ENCODE results near the gene EFCAB7.

GRCh38 chr1:63601061-63601460 lies 77.7 kb downstream of the EFCAB7 start:
- TF ChIP-seq ZNF556 (CRISPR knock-in tag; IDR thresholded peaks at IDR 0.05; ENCODE audit: borderline replicate concordance) = no peak
- TF ChIP-seq ZNF776 (CRISPR knock-in tag; IDR thresholded peaks at IDR 0.05) = no peak
- TF ChIP-seq BRF2 (CRISPR knock-in tag; IDR thresholded peaks at IDR 0.05) = no peak
- TF ChIP-seq, protein P1, sequence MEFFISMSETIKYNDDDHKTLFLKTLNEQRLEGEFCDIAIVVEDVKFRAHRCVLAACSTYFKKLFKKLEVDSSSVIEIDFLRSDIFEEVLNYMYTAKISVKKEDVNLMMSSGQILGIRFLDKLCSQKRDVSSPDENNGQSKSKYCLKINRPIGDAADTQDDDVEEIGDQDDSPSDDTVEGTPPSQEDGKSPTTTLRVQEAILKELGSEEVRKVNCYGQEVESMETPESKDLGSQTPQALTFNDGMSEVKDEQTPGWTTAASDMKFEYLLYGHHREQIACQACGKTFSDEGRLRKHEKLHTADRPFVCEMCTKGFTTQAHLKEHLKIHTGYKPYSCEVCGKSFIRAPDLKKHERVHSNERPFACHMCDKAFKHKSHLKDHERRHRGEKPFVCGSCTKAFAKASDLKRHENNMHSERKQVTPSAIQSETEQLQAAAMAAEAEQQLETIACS (CRISPR knock-in tag; IDR thresholded peaks at IDR 0.05) = no peak
- no peak for TF ChIP-seq ZBTB33 (CRISPR knock-in tag; IDR thresholded peaks at IDR 0.05)
- no peak for TF ChIP-seq ATF3 (CRISPR knock-in tag; IDR thresholded peaks at IDR 0.05)
- TF ChIP-seq, protein P2, sequence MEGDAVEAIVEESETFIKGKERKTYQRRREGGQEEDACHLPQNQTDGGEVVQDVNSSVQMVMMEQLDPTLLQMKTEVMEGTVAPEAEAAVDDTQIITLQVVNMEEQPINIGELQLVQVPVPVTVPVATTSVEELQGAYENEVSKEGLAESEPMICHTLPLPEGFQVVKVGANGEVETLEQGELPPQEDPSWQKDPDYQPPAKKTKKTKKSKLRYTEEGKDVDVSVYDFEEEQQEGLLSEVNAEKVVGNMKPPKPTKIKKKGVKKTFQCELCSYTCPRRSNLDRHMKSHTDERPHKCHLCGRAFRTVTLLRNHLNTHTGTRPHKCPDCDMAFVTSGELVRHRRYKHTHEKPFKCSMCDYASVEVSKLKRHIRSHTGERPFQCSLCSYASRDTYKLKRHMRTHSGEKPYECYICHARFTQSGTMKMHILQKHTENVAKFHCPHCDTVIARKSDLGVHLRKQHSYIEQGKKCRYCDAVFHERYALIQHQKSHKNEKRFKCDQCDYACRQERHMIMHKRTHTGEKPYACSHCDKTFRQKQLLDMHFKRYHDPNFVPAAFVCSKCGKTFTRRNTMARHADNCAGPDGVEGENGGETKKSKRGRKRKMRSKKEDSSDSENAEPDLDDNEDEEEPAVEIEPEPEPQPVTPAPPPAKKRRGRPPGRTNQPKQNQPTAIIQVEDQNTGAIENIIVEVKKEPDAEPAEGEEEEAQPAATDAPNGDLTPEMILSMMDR (CRISPR knock-in tag; IDR thresholded peaks at IDR 0.05) = no peak
- TF ChIP-seq CBX5 (CRISPR knock-in tag; IDR thresholded peaks at IDR 0.05; ENCODE audit: borderline replicate concordance) = no peak
